ENCODE results near the gene TNF.

Gene TNF

DNA sequence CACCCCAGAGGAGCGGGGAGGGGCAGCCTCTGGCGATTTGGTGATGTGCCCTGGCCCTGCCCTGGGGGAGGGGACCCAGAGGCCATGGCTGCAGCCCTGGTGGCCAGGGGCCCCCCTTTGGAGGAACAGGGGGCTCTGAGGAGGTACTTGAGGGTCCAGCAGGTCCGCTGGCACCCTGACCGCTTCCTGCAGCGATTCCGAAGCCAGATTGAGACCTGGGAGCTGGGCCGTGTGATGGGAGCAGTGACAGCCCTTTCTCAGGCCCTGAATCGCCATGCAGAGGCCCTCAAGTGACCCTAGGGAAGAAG is 17.1 kb upstream of the TNF start:
- no peaks in the 10 kb centered on the region for H3K9me3 ChIP-seq (ENCODE audit: control insufficient read depth in 5 of 5, low read length in 5 of 5)
- H3K27me3 ChIP-seq (ENCODE audit: control insufficient read depth in 5 of 5, insufficient read depth in 4 of 5, low read length in 5 of 5), result no peaks in the 10 kb centered on the region
- peak overlapping the region in 1 of 5 donors; percentile 43 for H3K9ac ChIP-seq (ENCODE audit: low read length in 5 of 5)
- H3K36me3 ChIP-seq (ENCODE audit: control insufficient read depth in 5 of 5, insufficient read depth in 5 of 5, low read length in 5 of 5), result peaks cover 0 to 46% (median 26%) of the 10 kb centered on the region in 5 donors
- H3K4me3 ChIP-seq (ENCODE audit: low read depth in 1 of 5, low read length in 5 of 5), result peak overlapping the region in 1 of 5 donors; percentile 12
- H3K27ac ChIP-seq (ENCODE audit: low read depth, low read length), result peak overlapping the region; percentile 89
- peaks cover 14 to 51% (median 39%) of the 10 kb centered on the region in 5 donors for H3K4me1 ChIP-seq (ENCODE audit: control insufficient read depth in 5 of 5, insufficient read depth in 5 of 5, low read length in 5 of 5)

GRCh38 chr6:31558631-31559500 is 16.5 kb upstream of the TNF start:
- H3K4me1 ChIP-seq (ENCODE audit: control insufficient read depth in 5 of 5, insufficient read depth in 5 of 5, low read length in 5 of 5), result peaks cover 14 to 51% (median 39%) of the 10 kb centered on the region in 5 donors
- H3K4me3 ChIP-seq (ENCODE audit: low read depth in 1 of 5, low read length in 5 of 5), result peak overlapping the region in 2 of 5 donors; percentile 12 to 19
- peak overlapping the region; percentile 89 for H3K27ac ChIP-seq (ENCODE audit: low read depth, low read length)
- peaks cover 0 to 44% (median 26%) of the 10 kb centered on the region in 5 donors for H3K36me3 ChIP-seq (ENCODE audit: control insufficient read depth in 5 of 5, insufficient read depth in 5 of 5, low read length in 5 of 5)
- no peaks in the 10 kb centered on the region for H3K9me3 ChIP-seq (ENCODE audit: control insufficient read depth in 5 of 5, low read length in 5 of 5)
- H3K9ac ChIP-seq (ENCODE audit: low read length in 5 of 5), result peak overlapping the region in 3 of 5 donors; percentile 3 to 56 (median 43)
- no peaks in the 10 kb centered on the region for H3K27me3 ChIP-seq (ENCODE audit: control insufficient read depth in 5 of 5, insufficient read depth in 4 of 5, low read length in 5 of 5)

- Histone ChIP-seq H3K27ac (ENCODE audit: low read depth, low read length) (peak overlapping the region; percentile 89), H3K4me3 (ENCODE audit: low read depth in 1 of 5, low read length in 5 of 5) (peak overlapping the region in 3 of 5 donors; percentile 6 to 26 (median 19)), H3K27me3 (ENCODE audit: control insufficient read depth in 5 of 5, insufficient read depth in 4 of 5, low read length in 5 of 5) (no peaks in the 10 kb centered on the region), H3K9ac (ENCODE audit: low read length in 5 of 5) (peak overlapping the region in 4 of 5 donors; percentile 3 to 73 (median 41)), H3K36me3 (ENCODE audit: control insufficient read depth in 5 of 5, insufficient read depth in 5 of 5, low read length in 5 of 5) (peaks cover 0 to 39% (median 26%) of the 10 kb centered on the region in 5 donors), H3K4me1 (ENCODE audit: control insufficient read depth in 5 of 5, insufficient read depth in 5 of 5, low read length in 5 of 5) (peaks cover 14 to 51% (median 39%) of the 10 kb centered on the region in 5 donors), H3K9me3 (ENCODE audit: control insufficient read depth in 5 of 5, low read length in 5 of 5) (no peaks in the 10 kb centered on the region)
Observed at GRCh38 chr6:31559606-31559957, 15.8 kb upstream of the TNF start.

- peak overlapping the region in 4 of 5 donors; percentile 3 to 73 (median 41) for H3K9ac ChIP-seq (ENCODE audit: low read length in 5 of 5)
- no peaks in the 10 kb centered on the region for H3K9me3 ChIP-seq (ENCODE audit: control insufficient read depth in 5 of 5, low read length in 5 of 5)
- H3K4me1 ChIP-seq (ENCODE audit: control insufficient read depth in 5 of 5, insufficient read depth in 5 of 5, low read length in 5 of 5), result peaks cover 14 to 51% (median 39%) of the 10 kb centered on the region in 5 donors
- peaks cover 0 to 36% (median 26%) of the 10 kb centered on the region in 5 donors for H3K36me3 ChIP-seq (ENCODE audit: control insufficient read depth in 5 of 5, insufficient read depth in 5 of 5, low read length in 5 of 5)
- H3K27me3 ChIP-seq (ENCODE audit: control insufficient read depth in 5 of 5, insufficient read depth in 4 of 5, low read length in 5 of 5), result no peaks in the 10 kb centered on the region
- H3K27ac ChIP-seq (ENCODE audit: low read depth, low read length), result peak overlapping the region; percentile 89
- H3K4me3 ChIP-seq (ENCODE audit: low read depth in 1 of 5, low read length in 5 of 5), result peak overlapping the region in 3 of 5 donors; percentile 6 to 27 (median 26)
Observed at GRCh38 chr6:31559958-31560696, 15.2 kb upstream of the TNF start.

- H3K9me3 ChIP-seq (ENCODE audit: control insufficient read depth in 5 of 5, low read length in 5 of 5), result no peaks in the 10 kb centered on the region
- H3K36me3 ChIP-seq (ENCODE audit: control insufficient read depth in 5 of 5, insufficient read depth in 5 of 5, low read length in 5 of 5), result peaks cover 0 to 36% (median 26%) of the 10 kb centered on the region in 5 donors
- H3K9ac ChIP-seq (ENCODE audit: low read length in 5 of 5), result peak overlapping the region in 1 of 5 donors; percentile 56
- no peaks in the 10 kb centered on the region for H3K27me3 ChIP-seq (ENCODE audit: control insufficient read depth in 5 of 5, insufficient read depth in 4 of 5, low read length in 5 of 5)
- H3K27ac ChIP-seq (ENCODE audit: low read depth, low read length), result peak overlapping the region; percentile 89
- H3K4me3 ChIP-seq (ENCODE audit: low read depth in 1 of 5, low read length in 5 of 5), result no peak overlapping the region
- peaks cover 14 to 51% (median 39%) of the 10 kb centered on the region in 5 donors for H3K4me1 ChIP-seq (ENCODE audit: control insufficient read depth in 5 of 5, insufficient read depth in 5 of 5, low read length in 5 of 5)
Observed at GRCh38 chr6:31560697-31561058, 14.7 kb upstream of the TNF start.

DNA sequence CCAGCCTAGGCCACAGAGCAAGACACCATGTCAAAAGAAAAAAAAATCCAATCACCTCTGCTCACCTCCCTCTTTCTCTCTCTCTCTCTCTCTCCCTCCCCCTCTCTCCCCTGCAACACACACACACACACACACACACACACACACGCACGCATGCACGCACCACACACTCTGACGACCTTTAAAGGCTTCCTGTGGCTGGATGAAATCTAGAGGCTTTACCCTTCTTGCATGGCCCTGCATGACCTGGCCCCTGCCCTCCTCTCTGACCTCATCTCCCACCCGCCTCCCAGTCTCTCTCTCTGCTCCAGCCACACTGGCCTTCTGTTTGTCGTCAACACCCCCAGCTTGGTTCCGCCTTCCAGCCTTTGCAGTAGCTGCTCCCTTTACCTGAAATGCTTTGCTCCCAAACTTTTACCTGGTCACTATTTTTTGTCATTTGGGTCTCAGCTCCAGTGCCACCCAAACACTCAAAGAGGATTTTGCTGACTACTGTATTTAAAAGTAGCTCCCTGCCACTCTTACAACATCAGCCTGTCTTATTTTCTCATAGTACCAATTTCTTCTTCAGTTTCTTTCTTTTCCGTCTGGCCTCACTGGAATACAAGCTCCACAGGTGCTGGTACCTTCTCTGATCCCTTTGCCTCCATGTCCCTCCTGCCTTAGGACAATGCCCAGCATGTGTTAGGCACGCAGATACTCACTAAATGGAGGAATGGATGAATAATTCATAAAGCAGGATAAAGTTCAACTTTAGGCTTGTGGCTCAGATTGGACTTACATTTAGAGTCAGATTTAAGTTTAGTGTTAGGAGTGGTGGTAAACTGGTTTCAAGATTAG is 7.6 kb upstream of the TNF start:
- H3K36me3 ChIP-seq (ENCODE audit: control insufficient read depth in 5 of 5, insufficient read depth in 5 of 5, low read length in 5 of 5), result no peaks in the 10 kb centered on the region
- no peaks in the 10 kb centered on the region for H3K9me3 ChIP-seq (ENCODE audit: control insufficient read depth in 5 of 5, low read length in 5 of 5)
- H3K27ac ChIP-seq (ENCODE audit: low read depth, low read length), result no peak overlapping the region
- no peak overlapping the region for H3K4me3 ChIP-seq (ENCODE audit: low read depth in 1 of 5, low read length in 5 of 5)
- H3K4me1 ChIP-seq (ENCODE audit: control insufficient read depth in 5 of 5, insufficient read depth in 5 of 5, low read length in 5 of 5), result peaks cover 0 to 11% (median 0%) of the 10 kb centered on the region in 5 donors
- H3K27me3 ChIP-seq (ENCODE audit: control insufficient read depth in 5 of 5, insufficient read depth in 4 of 5, low read length in 5 of 5), result no peaks in the 10 kb centered on the region
- H3K9ac ChIP-seq (ENCODE audit: low read length in 5 of 5), result no peak overlapping the region

- Histone ChIP-seq H3K4me1 (ENCODE audit: control insufficient read depth in 5 of 5, insufficient read depth in 5 of 5, low read length in 5 of 5) (peaks cover 0 to 11% (median 0%) of the 10 kb centered on the region in 5 donors), H3K36me3 (ENCODE audit: control insufficient read depth in 5 of 5, insufficient read depth in 5 of 5, low read length in 5 of 5) (no peaks in the 10 kb centered on the region), H3K9ac (ENCODE audit: low read length in 5 of 5) (no peak overlapping the region), H3K27me3 (ENCODE audit: control insufficient read depth in 5 of 5, insufficient read depth in 4 of 5, low read length in 5 of 5) (peaks cover 0 to 2% (median 0%) of the 10 kb centered on the region in 5 donors), H3K9me3 (ENCODE audit: control insufficient read depth in 5 of 5, low read length in 5 of 5) (no peaks in the 10 kb centered on the region), H3K4me3 (ENCODE audit: low read depth in 1 of 5, low read length in 5 of 5) (no peak overlapping the region), H3K27ac (ENCODE audit: low read depth, low read length) (no peak overlapping the region)
Observed at GRCh38 chr6:31568537-31568961, 6.8 kb upstream of the TNF start.

DNA sequence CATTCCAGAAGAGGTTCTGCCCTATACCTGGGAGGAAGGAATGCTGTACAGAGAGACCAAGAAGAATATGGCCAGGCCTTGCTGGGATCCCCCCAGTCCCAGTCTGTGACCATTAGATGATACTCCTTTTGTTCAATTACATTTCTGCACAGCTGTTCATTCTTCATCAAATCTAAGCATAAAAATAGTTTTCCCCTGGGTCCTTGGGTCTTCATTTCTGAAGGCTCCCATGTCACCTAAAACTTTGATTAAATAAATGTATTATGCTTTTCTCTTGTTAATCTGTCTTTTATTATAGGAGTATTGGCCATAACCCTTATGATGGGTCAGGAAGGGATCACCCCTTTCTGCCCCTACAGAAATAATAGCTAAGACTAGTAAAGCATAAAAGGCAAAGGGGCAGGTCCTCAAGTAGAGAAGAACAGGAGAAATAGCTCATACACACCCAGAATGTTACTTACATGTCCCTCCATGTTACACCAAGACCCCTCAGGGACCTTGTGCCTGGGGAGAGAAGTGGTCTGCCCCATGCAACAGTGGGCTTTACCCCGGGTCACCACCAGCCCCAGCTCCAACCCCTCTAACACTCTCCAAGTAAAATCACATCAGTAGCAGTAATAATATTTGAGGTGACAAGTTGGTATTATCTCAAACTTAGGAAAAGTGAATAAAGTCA is 5.4 kb upstream of the TNF start:
- Histone ChIP-seq H3K9me3 (ENCODE audit: control insufficient read depth in 5 of 5, low read length in 5 of 5) (no peaks in the 10 kb centered on the region), H3K36me3 (ENCODE audit: control insufficient read depth in 5 of 5, insufficient read depth in 5 of 5, low read length in 5 of 5) (no peaks in the 10 kb centered on the region), H3K27ac (ENCODE audit: low read depth, low read length) (no peak overlapping the region), H3K9ac (ENCODE audit: low read length in 5 of 5) (no peak overlapping the region), H3K4me3 (ENCODE audit: low read depth in 1 of 5, low read length in 5 of 5) (no peak overlapping the region), H3K4me1 (ENCODE audit: control insufficient read depth in 5 of 5, insufficient read depth in 5 of 5, low read length in 5 of 5) (peaks cover 0 to 15% (median 1%) of the 10 kb centered on the region in 5 donors), H3K27me3 (ENCODE audit: control insufficient read depth in 5 of 5, insufficient read depth in 4 of 5, low read length in 5 of 5) (peaks cover 0 to 2% (median 0%) of the 10 kb centered on the region in 5 donors)

Data from subcutaneous abdominal adipose tissue (tissue), 5 donors.